GM21390 (cell line): Measurements from ENCODE around the gene NEIL3.
"Not testable (repeated sequence)": the region's sequence is repeated elsewhere in the genome, so short reads cannot be mapped to it uniquely, and the experiment has no call there.

Experiments
- ATAC-seq: cut with Tn5 transposase; IDR thresholded peaks from one replicate; pipeline ENCODE4 v1.9.1; 2021; ENCODE audit not compliant: unreplicated experiment

The NEIL3 gene

GRCh38 chr4:177301126-177301639 is 8.5 kb upstream of the NEIL3 start:
- ATAC-seq, result no peak

- no peak for ATAC-seq
Measured at GRCh38 chr4:177302371-177303100, 7.1 kb upstream of the NEIL3 start.

- ATAC-seq, result no peak
Measured at GRCh38 chr4:177304094-177304493, 5.6 kb upstream of the NEIL3 start.

- ATAC-seq, result not testable (repeated sequence)
Measured at GRCh38 chr4:177304864-177305263, 4.8 kb upstream of the NEIL3 start.

GRCh38 chr4:177308125-177308524 is 1.5 kb upstream of the NEIL3 start:
- ATAC-seq, result no peak

GRCh38 chr4:177308847-177309521 is 690 bp upstream of the NEIL3 start:
- ATAC-seq, result peak; percentile 1

- ATAC-seq, result no peak
Measured at GRCh38 chr4:177311589-177311988, 1.9 kb downstream of the NEIL3 start.

- ATAC-seq, result no peak
Measured at GRCh38 chr4:177313263-177313662, 3.6 kb downstream of the NEIL3 start.

GRCh38 chr4:177315767-177316464 is 6.2 kb downstream of the NEIL3 start:
- peak; percentile 46 for ATAC-seq

- ATAC-seq, result no peak
Measured at GRCh38 chr4:177320721-177321120, 11.0 kb downstream of the NEIL3 start.

GRCh38 chr4:177321647-177322046 is 12.0 kb downstream of the NEIL3 start:
- ATAC-seq, result no peak

GRCh38 chr4:177322266-177322665 is 12.6 kb downstream of the NEIL3 start:
- ATAC-seq, result no peak

GRCh38 chr4:177322881-177323280 is 13.2 kb downstream of the NEIL3 start:
- ATAC-seq, result no peak

- ATAC-seq, result no peak
Measured at GRCh38 chr4:177323416-177323815, 13.7 kb downstream of the NEIL3 start.

GRCh38 chr4:177332119-177332518 is 22.4 kb downstream of the NEIL3 start:
- ATAC-seq, result no peak

- peak; percentile 98 for ATAC-seq
Measured at GRCh38 chr4:177339477-177340374, 30.1 kb downstream of the NEIL3 start.

- ATAC-seq, result no peak
Measured at GRCh38 chr4:177348348-177348747, 38.7 kb downstream of the NEIL3 start.

GRCh38 chr4:177349191-177349590 is 39.5 kb downstream of the NEIL3 start:
- ATAC-seq, result no peak

GRCh38 chr4:177351622-177352244 is 42.1 kb downstream of the NEIL3 start:
- no peak for ATAC-seq

GRCh38 chr4:177356206-177356605 is 46.5 kb downstream of the NEIL3 start:
- no peak for ATAC-seq
